Panc1 (cell line): ENCODE measurements around the gene SRF.

ENCODE experiments used
- CTCF ChIP-seq: fragments of 450-650 bp; IDR thresholded peaks from 2 replicates; pipeline ENCODE4 v1.5.1; 2017; ENCODE audit warnings: mild to moderate bottlenecking
- POLR2AphosphoS5 ChIP-seq: IDR thresholded peaks from 2 replicates; pipeline ENCODE4 v1.6.1; 2012; ENCODE audit warnings: mild to moderate bottlenecking, low read depth, low read length, moderate library complexity

DNA sequence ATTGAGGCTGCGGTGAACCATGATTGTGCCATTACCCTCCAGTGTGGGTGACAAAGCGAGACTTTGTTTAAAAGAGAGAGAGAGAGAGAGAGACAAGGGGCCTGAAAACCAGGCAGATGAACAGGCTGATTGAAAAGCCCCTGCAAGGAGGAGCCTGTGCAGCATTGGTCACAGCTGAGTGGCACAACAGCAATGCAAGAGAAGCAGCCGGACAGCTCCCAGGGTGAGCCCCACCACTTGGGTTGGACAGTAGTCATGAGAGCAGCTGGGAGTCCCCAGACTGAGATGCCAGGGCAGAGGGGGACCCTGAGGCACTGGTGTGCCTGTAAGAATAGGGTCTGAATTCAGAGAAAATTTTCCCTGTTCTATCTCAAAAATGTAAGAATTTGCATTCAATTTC lies 48.0 kb downstream of the SRF start:
- TF ChIP-seq CTCF = no peak
- TF ChIP-seq POLR2AphosphoS5 = no peak
